Measurements from ENCODE around the gene TP53TG3D.
"Not testable (repeated sequence)": the region's sequence is repeated elsewhere in the genome, so short reads cannot be mapped to it uniquely, and the experiment has no call there.

The TP53TG3D gene

GRCh38 chr16:32252986-32253385, at the start of gene TP53TG3D:
Gene TP53TG3D, plus strand, starts transcription at chr16:32253286. Its CDS starts 68 bp downstream, at chr16:32253354.
- not testable (repeated sequence) for H3K4me3 ChIP-seq; H3K36me3 ChIP-seq (ENCODE audit: insufficient read depth, low read length); H3K9ac ChIP-seq (ENCODE audit: insufficient read length); DNase-seq (ENCODE audit: low read depth, low spot score); H3K9me3 ChIP-seq (ENCODE audit: low read depth, low read length); H3K27ac ChIP-seq

DNA sequence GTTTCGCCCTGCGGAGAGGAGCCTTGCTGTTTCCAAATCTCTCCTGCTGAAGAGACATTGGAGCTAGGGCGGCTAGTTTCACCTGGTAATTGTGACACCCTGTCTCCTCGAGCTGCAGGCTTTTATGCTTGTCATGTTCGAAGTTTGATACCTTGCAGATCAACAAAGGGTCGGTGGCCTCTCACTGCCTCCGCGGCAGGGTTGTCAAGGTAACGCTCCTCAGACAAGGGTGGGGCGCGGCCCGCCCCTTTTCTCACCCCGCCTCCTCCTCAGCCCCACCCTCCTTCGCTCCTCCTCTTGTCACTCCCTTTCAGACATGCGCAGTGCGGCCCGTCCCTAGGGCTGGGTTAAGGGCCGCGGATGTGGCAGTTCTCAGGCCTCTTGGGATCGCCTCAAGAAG, 421 bp downstream of the TP53TG3D start:
- H3K27ac ChIP-seq; H3K9me3 ChIP-seq (ENCODE audit: low read depth, low read length); DNase-seq (ENCODE audit: low read depth, low spot score); H3K9ac ChIP-seq (ENCODE audit: insufficient read length); H3K4me3 ChIP-seq; H3K36me3 ChIP-seq (ENCODE audit: insufficient read depth, low read length): not testable (repeated sequence)

GRCh38 chr16:32261526-32261925, 8.4 kb downstream of the TP53TG3D start:
- not testable (repeated sequence) for H3K9me3 ChIP-seq (ENCODE audit: low read depth, low read length); H3K36me3 ChIP-seq (ENCODE audit: insufficient read depth, low read length); H3K4me3 ChIP-seq; DNase-seq (ENCODE audit: low read depth, low spot score); H3K27ac ChIP-seq; H3K9ac ChIP-seq (ENCODE audit: insufficient read length)

GRCh38 chr16:32263552-32263951, 10.5 kb downstream of the TP53TG3D start:
- DNase-seq (ENCODE audit: low read depth, low spot score); H3K4me3 ChIP-seq; H3K27ac ChIP-seq; H3K9me3 ChIP-seq (ENCODE audit: low read depth, low read length); H3K36me3 ChIP-seq (ENCODE audit: insufficient read depth, low read length); H3K9ac ChIP-seq (ENCODE audit: insufficient read length): not testable (repeated sequence)

- H3K4me3 ChIP-seq; DNase-seq (ENCODE audit: low read depth, low spot score); H3K27ac ChIP-seq; H3K9ac ChIP-seq (ENCODE audit: insufficient read length); H3K36me3 ChIP-seq (ENCODE audit: insufficient read depth, low read length); H3K9me3 ChIP-seq (ENCODE audit: low read depth, low read length): not testable (repeated sequence)
Observed at GRCh38 chr16:32281910-32282309, 28.8 kb downstream of the TP53TG3D start.

DNA sequence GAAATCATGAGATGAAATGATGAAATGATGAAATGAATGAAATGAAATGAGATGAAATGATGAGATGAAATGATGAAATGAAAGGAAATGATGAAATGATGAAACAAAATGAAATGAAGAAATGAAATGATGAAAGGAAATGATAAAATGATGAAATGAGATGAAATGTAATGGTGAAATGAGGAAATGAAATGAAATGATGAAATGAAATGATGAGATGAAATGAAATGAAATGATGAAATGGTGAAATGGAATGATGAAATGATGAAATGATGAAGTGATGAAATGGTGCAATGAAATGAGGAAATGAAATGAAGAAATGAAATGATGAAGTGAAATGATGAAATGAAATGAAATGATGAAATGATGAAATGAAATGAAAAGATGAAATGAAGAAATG, 29.9 kb downstream of the TP53TG3D start:
- not testable (repeated sequence) for H3K9ac ChIP-seq (ENCODE audit: insufficient read length); H3K4me3 ChIP-seq; H3K27ac ChIP-seq; DNase-seq (ENCODE audit: low read depth, low spot score); H3K9me3 ChIP-seq (ENCODE audit: low read depth, low read length); H3K36me3 ChIP-seq (ENCODE audit: insufficient read depth, low read length)

DNA sequence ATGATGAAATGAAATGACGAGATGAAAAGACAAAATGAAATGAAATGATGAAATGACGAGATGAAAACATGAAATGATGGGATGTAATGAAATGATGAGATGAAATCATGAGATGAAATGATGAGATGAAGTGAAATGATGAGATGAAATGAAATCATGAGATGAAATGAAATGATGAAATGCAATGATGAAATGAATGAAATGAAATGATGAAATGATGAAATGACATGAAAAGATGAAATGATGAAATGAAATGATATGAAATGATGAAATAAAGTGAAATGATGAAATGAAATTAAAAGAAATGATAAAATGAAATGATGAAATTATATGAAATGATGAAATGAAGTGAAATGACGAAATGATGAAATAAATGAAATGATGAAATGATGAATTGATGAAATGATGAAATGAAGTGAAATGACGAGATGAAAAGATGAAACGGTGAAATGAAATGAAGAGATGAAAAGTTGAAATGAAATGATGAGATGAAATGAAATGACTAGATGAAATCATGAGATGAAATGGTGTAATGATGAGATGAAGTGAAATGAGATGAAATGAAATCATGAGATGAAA, 30.9 kb downstream of the TP53TG3D start:
- not testable (repeated sequence) for DNase-seq (ENCODE audit: low read depth, low spot score); H3K9ac ChIP-seq (ENCODE audit: insufficient read length); H3K4me3 ChIP-seq; H3K27ac ChIP-seq; H3K9me3 ChIP-seq (ENCODE audit: low read depth, low read length); H3K36me3 ChIP-seq (ENCODE audit: insufficient read depth, low read length)

DNA sequence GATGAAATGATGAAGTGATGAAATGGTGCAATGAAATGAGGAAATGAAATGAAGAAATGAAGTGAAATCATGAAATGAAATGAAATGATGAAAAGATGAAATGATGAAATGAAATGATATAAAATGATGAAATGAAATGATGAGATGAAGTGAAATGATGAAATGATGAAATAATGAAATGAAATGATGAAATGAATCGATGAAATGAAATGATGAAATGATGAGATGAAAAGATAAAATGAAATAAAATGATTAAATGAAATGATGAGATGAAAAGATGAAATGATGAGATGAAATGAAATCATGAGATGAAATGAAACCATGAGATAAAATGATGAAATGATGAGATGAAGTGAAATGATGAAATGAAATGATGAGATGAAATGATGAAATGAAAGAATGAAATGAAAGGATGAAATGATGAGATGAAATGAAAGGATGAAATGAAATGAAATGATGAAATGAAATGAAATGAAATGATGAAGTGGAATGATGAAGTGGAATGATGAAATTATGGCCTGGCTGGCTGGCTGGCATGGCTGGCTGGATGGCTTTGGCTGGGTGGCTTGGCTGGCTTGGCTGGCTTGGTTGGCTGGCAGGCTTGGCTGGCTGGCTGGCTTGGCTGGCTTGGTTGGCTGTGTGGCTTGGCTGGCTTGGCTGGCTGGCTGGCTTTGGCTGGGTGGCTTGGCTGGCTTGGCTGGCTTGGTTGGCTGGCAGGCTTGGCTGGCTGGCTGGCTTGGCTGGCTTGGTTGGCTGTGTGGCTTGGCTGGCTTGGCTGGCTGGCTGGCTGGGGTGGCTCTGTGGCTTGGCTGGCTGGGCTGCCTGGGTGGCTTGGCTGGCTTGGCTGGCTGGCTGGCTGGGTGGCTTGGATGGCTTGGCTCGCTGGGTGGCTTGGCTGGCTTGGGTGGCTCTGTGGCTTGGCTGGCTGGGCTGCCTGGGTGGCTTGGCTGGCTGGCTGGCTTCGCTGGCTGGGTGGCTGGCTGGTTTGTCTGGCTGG, 32.0 kb downstream of the TP53TG3D start:
- H3K9ac ChIP-seq (ENCODE audit: insufficient read length); H3K36me3 ChIP-seq (ENCODE audit: insufficient read depth, low read length); H3K27ac ChIP-seq; H3K9me3 ChIP-seq (ENCODE audit: low read depth, low read length); H3K4me3 ChIP-seq; DNase-seq (ENCODE audit: low read depth, low spot score): not testable (repeated sequence)

- H3K4me3 ChIP-seq; H3K9me3 ChIP-seq (ENCODE audit: low read depth, low read length); H3K36me3 ChIP-seq (ENCODE audit: insufficient read depth, low read length); DNase-seq (ENCODE audit: low read depth, low spot score); H3K9ac ChIP-seq (ENCODE audit: insufficient read length); H3K27ac ChIP-seq: not testable (repeated sequence)
Observed at GRCh38 chr16:32286193-32286592, 33.1 kb downstream of the TP53TG3D start.

GRCh38 chr16:32287743-32288142, 34.7 kb downstream of the TP53TG3D start:
- H3K36me3 ChIP-seq (ENCODE audit: insufficient read depth, low read length); H3K4me3 ChIP-seq; H3K9me3 ChIP-seq (ENCODE audit: low read depth, low read length); H3K9ac ChIP-seq (ENCODE audit: insufficient read length); DNase-seq (ENCODE audit: low read depth, low spot score); H3K27ac ChIP-seq: not testable (repeated sequence)

GRCh38 chr16:32289197-32289596, 36.1 kb downstream of the TP53TG3D start:
- not testable (repeated sequence) for H3K36me3 ChIP-seq (ENCODE audit: insufficient read depth, low read length); H3K9me3 ChIP-seq (ENCODE audit: low read depth, low read length); H3K9ac ChIP-seq (ENCODE audit: insufficient read length); H3K27ac ChIP-seq; H3K4me3 ChIP-seq; DNase-seq (ENCODE audit: low read depth, low spot score)

DNA sequence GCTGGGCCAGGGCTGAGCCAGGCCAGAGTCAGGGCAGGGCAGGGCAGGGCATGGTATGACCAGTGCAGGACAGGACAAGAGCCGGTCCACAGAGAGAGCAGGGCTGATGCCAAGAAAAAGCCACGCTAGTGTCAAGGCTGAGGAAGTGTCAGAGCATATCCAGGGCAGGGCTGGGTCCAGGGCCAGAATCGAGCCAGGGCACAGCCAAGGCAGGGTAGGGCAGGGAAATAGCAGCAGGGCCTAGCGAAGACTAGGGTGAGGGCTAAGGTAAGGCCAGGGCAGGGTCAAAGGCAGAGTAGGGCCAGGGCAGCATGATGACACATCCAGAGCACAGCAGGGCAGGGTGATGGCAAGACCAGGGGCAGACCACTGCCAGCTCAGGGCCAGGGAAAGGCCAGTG, 49.7 kb downstream of the TP53TG3D start:
- not testable (repeated sequence) for DNase-seq (ENCODE audit: low read depth, low spot score); H3K9ac ChIP-seq (ENCODE audit: insufficient read length); H3K9me3 ChIP-seq (ENCODE audit: low read depth, low read length); H3K4me3 ChIP-seq; H3K27ac ChIP-seq; H3K36me3 ChIP-seq (ENCODE audit: insufficient read depth, low read length)

Measured in SK-N-MC (cell line).